DMS53 (cell line): ENCODE data around the gene KCNT1.
"Not testable (repeated sequence)": the region's sequence is repeated elsewhere in the genome, so short reads cannot be mapped to it uniquely, and the experiment has no call there.

Experiments used
- DNase-seq: peaks from one replicate; lab custom pipeline; 2025; lab: John Stamatoyannopoulos, UW

KCNT1 gene

DNA sequence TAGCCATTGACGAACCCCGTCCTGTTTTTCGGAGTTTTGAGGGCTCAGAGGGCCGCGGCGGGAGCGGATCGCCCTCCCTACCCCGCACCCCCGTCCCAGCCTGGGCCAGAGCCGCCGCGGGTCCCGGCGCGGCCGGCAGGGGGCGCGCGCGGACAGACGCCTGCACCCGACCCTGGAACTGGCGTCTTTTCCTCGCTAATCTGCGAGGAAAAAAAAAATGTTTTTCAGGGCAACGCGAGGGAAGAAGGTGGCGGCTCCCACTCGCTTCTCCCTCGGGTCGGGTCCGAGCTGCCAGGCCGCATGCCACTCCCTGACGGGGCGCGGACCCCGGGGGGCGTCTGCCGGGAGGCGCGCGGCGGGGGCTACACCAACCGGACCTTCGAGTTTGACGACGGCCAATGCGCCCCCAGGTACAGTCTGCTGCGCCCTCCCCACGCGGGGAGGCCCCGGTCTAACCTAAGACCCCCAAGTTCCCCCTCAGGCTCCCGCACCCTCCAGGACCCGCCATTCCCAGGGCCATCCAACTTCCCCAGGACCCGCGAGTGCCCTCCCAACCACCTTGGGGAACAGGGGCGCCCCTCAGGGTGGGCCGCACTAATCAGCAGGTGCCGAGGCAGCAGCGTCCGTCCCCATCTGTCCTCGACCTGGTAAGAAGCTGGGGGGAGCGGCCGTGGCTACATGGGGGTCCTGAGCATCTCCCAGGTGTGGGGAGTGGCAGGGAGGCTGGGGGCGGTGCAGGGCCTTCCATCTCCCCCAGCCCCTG lies at the start of gene KCNT1:
Gene KCNT1 (plus strand): TSS at position 227 of the 763 bp plus-strand sequence. CDS start 74 bp downstream, at position 301.
- DNase-seq: peak; percentile 74

DNA sequence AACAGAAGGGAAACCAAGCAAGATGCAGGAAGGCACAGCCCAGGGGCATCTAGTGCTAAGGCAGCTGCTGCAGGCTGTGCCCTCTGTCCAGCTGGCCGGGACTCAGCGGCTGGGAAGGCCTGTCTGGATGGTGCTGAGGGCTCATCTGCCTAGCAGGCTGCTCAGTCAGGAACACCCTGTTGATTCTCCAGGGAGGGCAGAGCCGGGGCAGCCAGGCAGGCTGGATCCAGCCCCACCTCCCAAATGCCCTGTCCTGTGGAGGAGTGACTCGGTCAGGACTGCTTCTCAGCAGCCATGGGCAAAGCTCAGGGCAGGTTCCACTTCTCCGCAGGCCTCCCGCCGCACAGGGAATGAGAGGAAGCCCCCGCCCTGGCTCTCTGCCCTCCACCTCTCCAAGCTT lies 46.7 kb upstream of the KCNT1 start:
- DNase-seq: no peak

DNA sequence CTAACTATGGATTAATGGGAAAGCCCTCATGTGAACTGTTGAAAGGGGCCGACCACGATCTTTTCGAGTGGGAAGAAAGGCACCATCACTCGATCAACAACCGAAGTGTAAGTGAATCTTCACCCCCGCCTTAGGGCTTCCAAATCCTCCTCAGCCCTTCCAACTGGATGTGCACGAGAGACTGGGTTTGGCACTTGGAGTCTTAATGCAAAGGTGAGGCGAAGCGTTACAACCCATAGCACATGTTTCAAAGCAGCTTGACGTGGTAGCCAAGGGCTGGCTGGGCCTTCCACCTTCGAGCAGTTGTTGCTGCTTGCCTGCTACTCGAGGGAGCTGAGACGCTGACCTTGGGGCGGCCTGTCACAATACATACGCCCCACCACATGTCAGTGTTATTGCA lies 44.6 kb upstream of the KCNT1 start:
- DNase-seq: no peak

- DNase-seq: no peak
Observed at GRCh38 chr9:135659252-135659651, 42.7 kb upstream of the KCNT1 start.

- DNase-seq: no peak
Observed at GRCh38 chr9:135660407-135660806, 41.6 kb upstream of the KCNT1 start.

DNA sequence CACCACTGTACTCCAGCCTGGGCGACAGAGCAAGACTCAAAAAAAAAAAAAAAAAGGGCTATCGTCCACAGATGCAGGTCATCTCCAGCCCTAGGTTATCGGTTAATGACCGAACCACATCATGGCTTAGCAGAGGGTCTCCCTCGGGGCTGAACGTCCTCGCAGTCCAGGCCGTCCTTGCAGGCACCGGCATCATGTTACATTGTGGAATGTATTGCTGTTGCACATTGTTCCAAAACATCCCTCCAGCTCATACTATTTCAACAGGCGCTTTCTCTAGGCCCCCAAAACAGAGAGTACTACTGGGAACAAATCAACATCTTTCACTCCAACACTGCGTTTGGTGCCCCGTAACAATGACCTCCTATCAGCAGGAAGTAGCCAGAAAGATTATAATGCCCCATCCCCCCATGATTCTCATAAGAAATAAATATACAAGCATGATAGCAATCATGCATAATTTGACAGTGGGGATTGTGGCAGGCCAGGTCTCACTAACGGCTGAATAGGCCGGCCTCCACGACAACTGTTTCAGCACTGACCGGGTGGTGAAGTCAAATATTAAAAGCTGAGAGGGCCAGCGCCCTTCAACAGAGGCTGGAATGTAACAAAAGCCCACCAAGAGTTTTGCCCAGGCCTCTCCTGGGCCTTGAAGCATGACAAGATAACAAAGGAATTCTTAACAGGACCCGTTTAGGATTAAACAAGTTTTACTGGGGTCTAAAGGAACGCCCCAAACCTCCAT lies 40.0 kb upstream of the KCNT1 start:
- DNase-seq: no peak

DNA sequence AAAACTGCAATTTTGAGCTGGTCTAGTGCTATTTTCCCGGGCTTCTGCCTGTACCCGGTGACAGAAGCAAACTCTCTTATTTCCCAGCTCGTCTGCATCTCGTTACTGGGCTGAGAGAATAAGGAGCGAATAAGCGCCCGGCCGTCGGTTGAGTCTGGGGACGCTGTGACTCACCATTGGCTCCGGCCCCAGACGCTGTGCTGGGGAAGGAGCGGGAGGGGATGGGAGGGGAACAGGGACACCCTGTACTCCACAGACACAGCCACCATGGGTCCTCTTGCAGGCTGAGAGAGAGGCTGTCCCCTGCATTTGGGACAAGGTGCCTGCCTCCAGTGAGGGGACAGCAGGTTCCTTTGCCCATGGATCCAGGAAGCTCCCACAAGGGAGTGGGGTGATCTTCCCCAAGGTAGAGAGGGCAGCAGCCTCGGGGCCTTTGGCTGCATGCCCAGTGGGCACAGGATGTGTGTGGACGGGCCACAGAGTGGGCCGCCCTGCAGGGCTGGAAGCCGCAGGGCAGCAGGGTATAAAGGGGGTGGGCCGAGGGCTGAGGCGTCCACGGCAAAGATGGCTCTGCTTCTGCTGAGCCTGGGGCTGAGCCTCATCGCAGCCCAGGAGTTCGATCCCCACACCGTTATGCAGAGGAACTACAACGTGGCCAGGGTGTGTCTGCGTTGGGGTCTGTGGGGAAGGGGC lies 39.1 kb upstream of the KCNT1 start, which contains the start of gene LCN9:
Gene LCN9 (plus strand): TSS at position 552 of the 693 bp plus-strand sequence. CDS start 13 bp downstream, at position 565.
- no peak for DNase-seq

GRCh38 chr9:135663451-135663770 lies 38.6 kb upstream of the KCNT1 start:
- DNase-seq: no peak

- DNase-seq: no peak
Observed at GRCh38 chr9:135663857-135664256, 38.1 kb upstream of the KCNT1 start.

DNA sequence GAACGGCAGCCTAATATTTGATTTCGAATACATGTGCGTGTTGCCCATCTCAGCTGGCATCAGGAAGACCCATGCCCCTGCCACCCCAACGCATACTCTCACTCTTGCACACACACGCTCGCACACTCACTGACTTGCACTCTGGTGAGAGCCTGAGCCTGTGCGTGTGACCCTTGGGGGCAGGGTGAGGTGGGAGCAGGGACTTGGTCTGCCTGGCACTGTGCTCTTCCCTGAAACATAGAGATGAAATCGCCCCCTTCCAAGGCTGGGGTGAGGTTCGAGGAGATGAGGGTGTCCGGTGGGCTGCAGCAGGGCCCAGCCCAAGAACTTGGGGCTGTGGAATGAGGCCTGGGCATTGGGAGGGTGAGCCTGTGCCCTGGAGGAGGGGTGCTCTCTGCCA lies 37.7 kb upstream of the KCNT1 start:
- DNase-seq: no peak

GRCh38 chr9:135664801-135665794 lies 36.9 kb upstream of the KCNT1 start:
- DNase-seq: no peak

DNA sequence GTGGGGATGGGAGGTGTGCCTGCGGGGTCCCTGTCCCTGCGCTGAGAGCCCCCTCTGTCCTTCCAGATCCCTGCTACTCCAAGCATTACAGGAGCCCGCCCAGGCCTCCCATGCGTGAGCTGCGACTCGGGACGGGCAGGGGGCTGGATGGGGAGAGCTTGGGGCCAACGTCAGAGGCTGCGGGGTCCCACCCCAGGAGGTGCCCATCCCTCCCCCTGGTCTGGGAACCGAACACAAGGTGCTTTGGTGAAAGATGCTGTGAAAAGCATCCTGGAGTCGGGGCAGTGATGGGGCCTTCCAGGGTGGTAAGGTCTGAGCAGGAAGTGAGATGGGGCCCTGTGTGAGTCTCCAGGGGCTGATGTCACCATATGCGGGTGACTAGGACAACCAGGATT lies 36.2 kb upstream of the KCNT1 start:
- DNase-seq: no peak

DNA sequence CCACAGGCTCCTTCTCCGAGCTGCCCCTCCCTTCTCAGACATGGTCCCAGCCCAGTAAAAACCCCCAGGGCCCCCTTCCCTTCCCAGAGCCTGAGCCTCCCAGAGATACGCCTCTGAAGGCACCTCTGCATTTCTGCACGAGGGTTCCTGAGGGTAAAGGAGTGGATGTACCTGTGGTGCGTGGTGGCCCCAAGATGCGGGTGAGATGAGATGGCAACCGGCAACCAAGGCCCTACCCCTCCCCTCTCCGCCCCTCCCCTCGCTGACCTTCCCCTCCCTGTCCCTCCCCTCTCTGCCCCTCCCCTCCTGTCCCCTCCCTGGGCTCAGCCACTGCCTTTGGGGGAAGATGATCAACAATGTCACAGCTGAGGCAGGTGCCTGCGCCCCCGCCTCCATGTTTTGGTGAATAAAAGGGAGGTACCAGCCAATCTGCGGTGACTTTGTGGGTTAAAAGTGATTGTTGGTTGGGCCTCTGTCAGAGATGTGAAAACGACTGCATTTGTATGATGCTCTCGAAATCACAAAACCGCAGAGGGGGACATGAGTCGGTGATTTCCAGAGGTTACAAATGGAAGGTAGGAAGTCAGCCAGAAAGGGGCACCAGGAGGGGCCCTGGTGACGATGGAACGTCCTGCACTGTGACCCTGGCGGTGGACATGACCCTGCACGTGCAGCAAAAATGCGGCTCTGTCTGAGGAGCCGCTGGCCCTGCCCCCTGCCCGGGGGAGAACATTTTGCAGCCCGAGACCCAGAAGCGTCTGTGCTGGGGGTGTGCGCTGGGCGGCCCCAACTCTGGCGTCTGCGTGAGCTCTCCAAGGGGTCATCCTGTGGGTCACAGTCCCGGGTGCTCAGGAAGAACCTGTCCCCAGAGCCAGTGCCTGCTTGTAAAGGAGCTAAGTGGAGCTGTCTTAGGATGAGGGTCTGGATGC lies 35.2 kb upstream of the KCNT1 start:
- no peak for DNase-seq

DNA sequence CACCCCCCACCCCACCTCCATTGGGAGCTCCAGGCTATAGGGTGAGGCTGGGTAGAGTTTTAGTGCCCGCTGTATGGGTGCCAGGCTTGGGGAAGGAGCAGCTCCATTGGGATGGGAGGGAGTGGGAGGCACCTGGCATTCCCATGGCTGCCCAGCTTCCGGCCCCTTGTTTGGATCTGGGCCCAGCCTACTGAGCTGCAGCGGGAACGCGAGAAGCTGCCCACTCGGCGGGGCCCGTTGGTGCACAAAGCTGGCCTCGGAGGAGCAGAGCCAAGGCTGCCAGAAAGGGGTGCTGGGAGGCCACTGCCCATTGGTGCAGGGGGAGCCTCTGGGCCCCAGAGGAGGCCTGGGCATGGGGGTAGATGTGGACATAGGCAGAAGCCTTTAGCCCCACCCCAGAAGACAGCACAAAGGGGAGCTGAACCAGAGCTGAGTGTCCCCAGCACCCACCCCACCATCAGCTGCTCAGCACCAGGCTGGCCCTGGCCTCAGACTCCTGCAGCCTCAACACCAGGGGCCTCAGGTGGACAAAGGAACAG lies 34.5 kb upstream of the KCNT1 start:
- DNase-seq: no peak

DNA sequence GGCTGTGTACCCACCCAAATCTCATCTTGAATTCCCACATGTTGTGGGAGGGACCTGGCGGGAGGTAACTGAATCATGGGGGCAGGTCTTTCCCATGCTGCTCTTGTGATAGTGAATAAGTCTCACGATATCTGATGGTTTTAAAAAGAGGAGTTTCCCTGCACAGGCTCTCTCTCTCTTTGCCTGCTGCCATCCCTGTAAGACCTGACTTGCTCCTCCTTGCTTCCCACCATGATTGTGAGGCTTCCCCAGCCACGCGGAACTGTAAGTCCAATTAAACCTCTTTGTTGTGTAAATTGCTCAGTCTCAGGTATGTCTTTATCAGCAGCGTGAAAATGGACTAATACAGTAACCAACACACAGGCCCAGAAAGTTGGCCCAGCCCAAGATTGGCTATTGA lies 33.0 kb upstream of the KCNT1 start:
- not testable (repeated sequence) for DNase-seq

DNA sequence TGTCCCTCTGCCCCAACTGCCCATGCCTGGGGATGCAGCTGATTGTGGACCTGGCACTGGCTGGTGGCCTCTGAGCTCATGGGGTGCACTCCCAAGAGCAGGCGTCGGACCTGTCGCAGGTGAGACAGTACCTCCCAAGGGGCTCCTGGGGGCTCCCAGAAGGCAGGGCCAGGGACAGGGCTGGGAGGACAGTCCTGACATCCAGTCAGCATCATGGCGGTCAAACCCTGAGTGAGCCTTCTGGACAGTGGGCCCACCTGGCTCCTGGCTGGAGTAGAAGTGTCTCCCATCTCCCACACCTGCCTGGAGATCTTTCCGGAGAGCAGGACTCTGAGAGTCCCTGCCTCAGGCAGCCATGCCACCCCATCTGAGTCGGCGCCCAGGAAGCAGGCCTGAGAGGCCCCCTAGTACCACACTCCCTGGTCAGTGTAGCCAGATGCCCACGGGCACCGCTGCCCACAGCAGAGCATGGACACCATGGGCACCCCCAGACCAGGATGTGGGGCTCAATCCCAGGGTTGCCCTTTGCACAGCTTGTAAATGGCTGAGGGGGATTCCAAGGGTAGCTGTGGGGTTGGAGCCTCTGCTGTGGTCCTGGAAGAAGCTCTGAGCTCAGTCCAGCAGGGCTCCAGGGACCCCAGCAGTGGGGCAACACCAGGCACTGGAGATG lies 32.2 kb upstream of the KCNT1 start:
- DNase-seq: no peak

DNA sequence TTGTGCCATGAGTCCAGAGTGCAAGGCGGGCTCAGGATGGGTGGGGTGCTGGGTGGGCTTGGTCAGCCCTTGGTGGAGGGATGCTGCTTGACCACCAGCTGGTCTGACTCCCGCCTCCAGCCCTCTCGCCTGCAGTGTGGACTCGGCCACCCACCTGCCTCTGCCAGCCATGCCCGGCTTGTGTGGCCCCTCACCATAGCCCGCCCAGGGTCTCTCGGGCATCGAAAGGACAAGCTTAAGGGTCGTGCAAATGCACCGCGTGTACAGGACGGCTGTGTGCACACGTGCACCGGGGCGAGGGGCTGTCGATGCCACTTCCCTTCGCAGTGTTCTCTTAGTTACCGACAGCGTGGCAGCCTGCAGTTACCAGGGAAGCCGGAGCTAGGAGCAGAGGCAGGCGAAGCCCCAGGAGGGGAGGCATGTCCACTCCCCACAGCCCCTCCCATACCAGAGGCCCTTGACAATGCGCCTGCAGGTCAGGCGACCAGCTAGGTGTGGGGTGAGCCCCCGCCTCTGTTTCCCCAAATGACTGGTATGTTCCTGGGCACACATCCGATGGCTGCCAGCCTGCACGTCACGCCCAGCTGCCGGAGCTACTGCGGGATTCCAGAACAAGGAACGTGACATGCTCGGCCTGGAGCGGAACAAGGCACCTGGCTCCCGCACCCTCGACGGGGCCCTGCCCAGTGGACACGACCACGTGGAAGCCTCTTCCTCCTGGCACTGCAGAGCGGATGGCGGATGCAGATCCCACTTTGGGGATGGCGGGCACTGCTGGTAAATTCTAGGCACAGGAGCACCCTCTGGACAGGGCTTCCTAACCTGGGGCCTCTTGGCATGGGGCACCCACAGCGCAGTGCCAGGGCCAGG lies 31.0 kb upstream of the KCNT1 start:
- DNase-seq: no peak

- no peak for DNase-seq
Observed at GRCh38 chr9:135671591-135672041, 30.4 kb upstream of the KCNT1 start.

DNA sequence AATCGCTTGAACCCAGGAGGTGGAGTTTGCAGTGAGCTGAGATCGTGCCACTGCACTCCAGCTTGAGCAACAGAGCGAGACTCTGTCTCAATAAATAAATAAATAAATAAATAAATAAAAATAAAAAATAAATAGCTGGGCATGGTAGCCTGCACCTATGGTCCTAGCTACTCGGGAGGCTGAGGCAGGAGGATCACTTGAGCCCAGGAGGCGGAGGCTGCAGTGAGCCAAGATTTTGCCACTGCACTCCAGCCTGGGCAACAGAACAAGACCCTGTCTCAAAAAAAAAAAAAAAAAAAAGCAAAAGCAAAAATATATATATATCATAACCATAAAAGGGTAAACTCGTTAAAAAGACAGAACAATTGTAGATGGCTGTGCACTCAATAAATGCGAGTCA lies 29.2 kb upstream of the KCNT1 start:
- DNase-seq: not testable (repeated sequence)
